Measurements from ENCODE around the gene DCDC2. TPM values are rescaled to one million over a fixed set of nuclear protein-coding genes. Genes with fewer than 3 reads are reported as not detected.

The DCDC2 gene
- total RNA-seq, 1 experiment from 2014 or later, result 5.6 TPM

- DNase-seq, result no peak
- H3K36me3 ChIP-seq (ENCODE audit: low read depth), result no peaks in the 10 kb centered on the region
- POLR2A ChIA-PET (ENCODE audit: unreplicated experiment), result no interaction called here
- 0 out of 2 replicates have a peak, but pooled peaks cover 2% of the 10 kb centered on the region for H3K9me3 ChIP-seq (ENCODE audit: insufficient read depth, low read depth)
- intact Hi-C loops (cut with micrococcal nuclease; ENCODE audit: unreplicated experiment), result no loop called here
- no peak overlapping the region for H2AFZ ChIP-seq
- no peaks in the 10 kb centered on the region for H4K20me1 ChIP-seq (ENCODE audit: insufficient read depth)
- no peak overlapping the region for H3K27ac ChIP-seq
- H3K9me2 ChIP-seq (ENCODE audit: insufficient read depth), result no peaks in the 10 kb centered on the region
- TF ChIP-seq CTCF (conservative IDR thresholded peaks at IDR 0.05) (no peak), EZH2 (IDR thresholded peaks at IDR 0.05; ENCODE audit: low read depth) (no peak)
- no TSS peak for BruUV-seq (replicated peaks)
- no peak overlapping the region for H3K4me2 ChIP-seq
- peaks cover 25% of the 10 kb centered on the region for H3K4me1 ChIP-seq (replicated peaks; ENCODE audit: insufficient read depth)
- no peaks in the 10 kb centered on the region for H3K79me2 ChIP-seq (ENCODE audit: low read depth)
- H3F3A ChIP-seq (ENCODE audit: insufficient read depth, low read depth), result peaks cover 20% of the 10 kb centered on the region
- CTCF ChIA-PET, result interaction anchor here (0.6 to 1.3 kb wide), 2 partner anchors 46 to 59 kb away, joined by 3 read pairs; no protein-coding TSS in a partner anchor
- no peak overlapping the region for H3K4me3 ChIP-seq
- H3K27me3 ChIP-seq (ENCODE audit: insufficient read depth, low read depth), result no peaks in the 10 kb centered on the region
Measured at GRCh38 chr6:24329451-24329850, 28.4 kb downstream of the DCDC2 start.

- Histone ChIP-seq H3K4me2 (no peak overlapping the region), H3K4me3 (no peak overlapping the region), H3K4me1 (replicated peaks; ENCODE audit: insufficient read depth) (peaks cover 29% of the 10 kb centered on the region), H3K36me3 (ENCODE audit: low read depth) (no peaks in the 10 kb centered on the region), H3K79me2 (ENCODE audit: low read depth) (no peaks in the 10 kb centered on the region), H4K20me1 (ENCODE audit: insufficient read depth) (no peaks in the 10 kb centered on the region), H2AFZ (no peak overlapping the region), H3F3A (ENCODE audit: insufficient read depth, low read depth) (peaks cover 24% of the 10 kb centered on the region), H3K9me2 (ENCODE audit: insufficient read depth) (no peaks in the 10 kb centered on the region), H3K9me3 (ENCODE audit: insufficient read depth, low read depth) (0 out of 2 replicates have a peak, but pooled peaks cover 2% of the 10 kb centered on the region), H3K27me3 (ENCODE audit: insufficient read depth, low read depth) (no peaks in the 10 kb centered on the region), H3K27ac (no peak overlapping the region)
- ChIA-PET CTCF (interaction anchor here (1.3 kb wide), 1 partner anchor 45 kb away, joined by 3 read pairs; no protein-coding TSS in a partner anchor), POLR2A (ENCODE audit: unreplicated experiment) (no interaction called here)
- intact Hi-C loops (cut with micrococcal nuclease; ENCODE audit: unreplicated experiment), result no loop called here
- TF ChIP-seq EZH2 (IDR thresholded peaks at IDR 0.05; ENCODE audit: low read depth) (no peak), CTCF (conservative IDR thresholded peaks at IDR 0.05) (no peak)
- no TSS peak for BruUV-seq (replicated peaks)
- no peak for DNase-seq
Measured at GRCh38 chr6:24329022-24329421, 28.8 kb downstream of the DCDC2 start.

GRCh38 chr6:24327756-24328155 lies 30.1 kb downstream of the DCDC2 start:
- Histone ChIP-seq H3K36me3 (ENCODE audit: low read depth) (no peaks in the 10 kb centered on the region), H3K4me3 (no peak overlapping the region), H3K9me2 (ENCODE audit: insufficient read depth) (no peaks in the 10 kb centered on the region), H2AFZ (no peak overlapping the region), H3K27ac (no peak overlapping the region), H3K27me3 (ENCODE audit: insufficient read depth, low read depth) (no peaks in the 10 kb centered on the region), H3F3A (ENCODE audit: insufficient read depth, low read depth) (peaks cover 28% of the 10 kb centered on the region), H3K79me2 (ENCODE audit: low read depth) (no peaks in the 10 kb centered on the region), H3K9me3 (ENCODE audit: insufficient read depth, low read depth) (0 out of 2 replicates have a peak, but pooled peaks cover 2% of the 10 kb centered on the region), H3K4me2 (no peak overlapping the region), H3K4me1 (replicated peaks; ENCODE audit: insufficient read depth) (peaks cover 37% of the 10 kb centered on the region), H4K20me1 (ENCODE audit: insufficient read depth) (no peaks in the 10 kb centered on the region)
- TF ChIP-seq CTCF (conservative IDR thresholded peaks at IDR 0.05) (no peak), EZH2 (IDR thresholded peaks at IDR 0.05; ENCODE audit: low read depth) (no peak)
- ChIA-PET CTCF (interaction anchor here (0.5 kb wide), 1 partner anchor 13 kb away, joined by 3 read pairs; no protein-coding TSS in a partner anchor), POLR2A (ENCODE audit: unreplicated experiment) (no interaction called here)
- DNase-seq, result no peak
- no TSS peak for BruUV-seq (replicated peaks)
- intact Hi-C loops (cut with micrococcal nuclease; ENCODE audit: unreplicated experiment), result no loop called here
